CD4-positive, alpha-beta T cell (primary cell): ENCODE results near the gene B9D1. TPM values are rescaled to one million over a fixed set of nuclear protein-coding genes. Genes with fewer than 3 reads are reported as not detected.

Experiments
- ATAC-seq: fragments of 200-7000 bp; cut with Tn5 transposase; one replicate; pipeline ENCODE4 v1.10.0; 2022; ENCODE audit warnings: mild to moderate bottlenecking; ENCODE audit not compliant: poor library complexity
- CTCF ChIA-PET: fragments of 350-600 bp; sonication (Branson Sonifier 250); formaldehyde crosslinking; loops from one replicate; lab custom pipeline; 2021; ENCODE audit warnings: antibody characterized with exemption, inconsistent platforms; lab: Charles Lee
- POLR2A ChIA-PET: fragments of 350-600 bp; sonication (Branson Sonifier 250); formaldehyde crosslinking; loops from one replicate; lab custom pipeline; 2021; ENCODE audit warnings: antibody characterized with exemption, inconsistent platforms; lab: Charles Lee
- DNase-seq, 14 experiments: peaks; one replicate each; pipeline ENCODE4 v3.0.0-alpha.2; 2013 to 2020; ENCODE audit warnings: mixed read lengths in 2 of 14
- H3K27ac ChIP-seq, 2 donors: one replicate each; pipeline versions ENCODE4 v1.5.1 to v1.7.0; 2013; ENCODE audit warnings: low read length in 2 of 2, low read depth in 1 of 2, mild to moderate bottlenecking in 1 of 2
- H3K27me3 ChIP-seq, 2 experiments: 1 replicate in 1 of 2; 2 replicates in 1 of 2; pipeline versions ENCODE4 v1.6.1 to v1.7.0; 2013; ENCODE audit warnings: low read length in 2 of 2, control low read depth in 1 of 2, mild to moderate bottlenecking in 1 of 2, moderate library complexity in 1 of 2; ENCODE audit not compliant: insufficient read depth in 2 of 2, control insufficient read depth in 1 of 2
- H3K36me3 ChIP-seq: one replicate; pipeline ENCODE4 v1.6.1; 2013; ENCODE audit warnings: low read length, control low read depth; ENCODE audit not compliant: insufficient read depth
- H3K4me1 ChIP-seq: one replicate; pipeline ENCODE4 v1.6.1; 2013; ENCODE audit warnings: low read length, control low read depth; ENCODE audit not compliant: insufficient read depth
- H3K4me3 ChIP-seq: one replicate; pipeline ENCODE4 v1.5.1; 2013; ENCODE audit warnings: mild to moderate bottlenecking, low read length, moderate library complexity
- H3K9me3 ChIP-seq, 2 experiments: 1 replicate in 1 of 2; 2 replicates in 1 of 2; pipeline versions ENCODE4 v1.6.1 to v1.7.0; 2013; ENCODE audit warnings: low read length in 2 of 2, mild to moderate bottlenecking in 2 of 2, control low read depth in 1 of 2, moderate library complexity in 1 of 2; ENCODE audit not compliant: control insufficient read depth in 1 of 2, insufficient read depth in 1 of 2
- H3K27ac Mint-ChIP-seq: one replicate; pipeline ENCODE4 v1.8.0; 2020; ENCODE audit warnings: mixed read lengths
- H3K27me3 Mint-ChIP-seq: one replicate; pipeline ENCODE4 v1.8.0; 2021; ENCODE audit warnings: mixed read lengths
- H3K36me3 Mint-ChIP-seq: one replicate; pipeline ENCODE4 v1.8.0; 2021; ENCODE audit warnings: low read depth, mixed read lengths
- H3K4me1 Mint-ChIP-seq: one replicate; pipeline ENCODE4 v1.8.0; 2021; ENCODE audit warnings: low read depth, mixed read lengths
- H3K4me3 Mint-ChIP-seq: one replicate; pipeline ENCODE4 v1.8.0; 2020; ENCODE audit warnings: mild to moderate bottlenecking, mixed read lengths
- H3K9me3 Mint-ChIP-seq: one replicate; pipeline ENCODE4 v1.8.0; 2020; ENCODE audit warnings: mixed read lengths
- intact Hi-C, 2 experiments: fragments of 100-400 bp; cut with DNase I in 1 of 2; cut with micrococcal nuclease in 1 of 2; formaldehyde crosslinking; loops; one replicate each; pipeline versions ENCODE4 v1.15.1 to v1.9.0; 2023 to 2025; cut with DNase I, micrococcal nuclease
- total RNA-seq, 174 experiments: library from RNA in 2 of 174; stranded (reverse) in 2 of 174; gene quantifications; one replicate each; pipeline ENCODE4 v1.2.3 and lab custom pipeline; 2021 to 2026
- TF ChIP-seq, protein P1 (sequence below): fragments of 200-600 bp; IDR thresholded peaks from one replicate; pipeline ENCODE4 v1.8.0; 2022; ENCODE audit warnings: antibody characterized with exemption, mild to moderate bottlenecking

B9D1 gene
- total RNA-seq, 2 experiments from 2014 or later = 0.66 to 0.73 TPM

DNA sequence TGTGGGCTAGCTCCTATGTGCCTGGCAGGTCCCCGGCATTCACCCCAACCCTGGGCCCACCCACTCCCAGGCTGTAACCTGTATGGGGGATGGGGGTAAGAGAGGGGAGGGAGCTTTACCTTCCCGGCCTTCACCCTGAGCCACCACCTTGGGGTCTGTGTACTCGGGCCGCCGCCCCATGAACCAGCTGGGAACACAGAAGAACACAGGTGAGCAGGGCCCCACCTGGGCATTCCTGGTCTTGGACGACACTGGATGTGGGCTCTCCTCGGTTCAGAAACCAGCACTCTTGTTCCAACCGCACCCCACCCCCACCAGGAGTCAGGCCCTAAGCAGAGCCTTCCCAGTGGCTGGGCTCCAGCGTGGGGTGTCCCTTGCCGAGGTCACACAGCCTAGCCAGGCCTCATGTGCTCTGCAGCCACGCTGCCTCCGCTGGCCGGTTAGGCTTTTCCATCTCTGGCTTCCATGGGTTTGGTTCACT, 18.8 kb downstream of the B9D1 start:
- ChIA-PET CTCF (no interaction called here), POLR2A (interaction anchor here (1.5 kb wide), 1 partner anchor 34 kb away, joined by 4 read pairs; no protein-coding TSS in a partner anchor)
- Mint-ChIP-seq H3K4me3 (no peak overlapping the region), H3K9me3 (no peaks in the 10 kb centered on the region), H3K36me3 (no peaks in the 10 kb centered on the region), H3K4me1 (no peaks in the 10 kb centered on the region), H3K27ac (no peak overlapping the region), H3K27me3 (peaks cover 22% of the 10 kb centered on the region)
- Histone ChIP-seq H3K27ac (no peak overlapping the region), H3K27me3 (peaks cover 0 to 3% of the 10 kb centered on the region in 2 experiments), H3K36me3 (no peaks in the 10 kb centered on the region), H3K4me3 (no peak overlapping the region), H3K4me1 (no peaks in the 10 kb centered on the region), H3K9me3 (no peaks in the 10 kb centered on the region)
- TF ChIP-seq, protein P1, sequence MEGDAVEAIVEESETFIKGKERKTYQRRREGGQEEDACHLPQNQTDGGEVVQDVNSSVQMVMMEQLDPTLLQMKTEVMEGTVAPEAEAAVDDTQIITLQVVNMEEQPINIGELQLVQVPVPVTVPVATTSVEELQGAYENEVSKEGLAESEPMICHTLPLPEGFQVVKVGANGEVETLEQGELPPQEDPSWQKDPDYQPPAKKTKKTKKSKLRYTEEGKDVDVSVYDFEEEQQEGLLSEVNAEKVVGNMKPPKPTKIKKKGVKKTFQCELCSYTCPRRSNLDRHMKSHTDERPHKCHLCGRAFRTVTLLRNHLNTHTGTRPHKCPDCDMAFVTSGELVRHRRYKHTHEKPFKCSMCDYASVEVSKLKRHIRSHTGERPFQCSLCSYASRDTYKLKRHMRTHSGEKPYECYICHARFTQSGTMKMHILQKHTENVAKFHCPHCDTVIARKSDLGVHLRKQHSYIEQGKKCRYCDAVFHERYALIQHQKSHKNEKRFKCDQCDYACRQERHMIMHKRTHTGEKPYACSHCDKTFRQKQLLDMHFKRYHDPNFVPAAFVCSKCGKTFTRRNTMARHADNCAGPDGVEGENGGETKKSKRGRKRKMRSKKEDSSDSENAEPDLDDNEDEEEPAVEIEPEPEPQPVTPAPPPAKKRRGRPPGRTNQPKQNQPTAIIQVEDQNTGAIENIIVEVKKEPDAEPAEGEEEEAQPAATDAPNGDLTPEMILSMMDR = no peak
- DNase-seq (peak in 1 of 14 experiments; percentile 16), ATAC-seq (no peak)
- intact Hi-C loops = no loop called here

DNA sequence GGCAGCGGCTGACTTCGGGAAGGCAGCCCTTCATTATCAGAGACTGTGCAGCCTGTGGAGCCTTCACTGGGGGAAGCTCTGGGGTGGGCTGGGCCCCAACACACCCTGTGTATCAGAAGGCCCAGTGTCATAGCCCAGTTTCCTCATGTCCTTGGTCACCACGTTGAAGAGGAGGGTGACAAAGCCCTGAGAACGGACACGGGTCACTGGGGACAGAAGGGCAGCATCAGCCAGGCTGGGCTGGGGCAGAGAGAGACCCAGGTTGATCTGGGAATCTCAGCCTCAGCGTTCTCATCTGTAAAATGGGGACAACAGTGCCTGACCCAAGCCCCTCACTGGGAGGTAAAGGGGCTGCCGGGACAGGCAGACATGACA, 19.3 kb downstream of the B9D1 start:
- TF ChIP-seq, protein P1 = no peak
- Histone ChIP-seq H3K4me1 (no peaks in the 10 kb centered on the region), H3K36me3 (no peaks in the 10 kb centered on the region), H3K9me3 (no peaks in the 10 kb centered on the region), H3K4me3 (no peak overlapping the region), H3K27me3 (peaks cover 0 to 3% of the 10 kb centered on the region in 2 experiments), H3K27ac (no peak overlapping the region)
- H3K4me1 Mint-ChIP-seq = no peaks in the 10 kb centered on the region
- ATAC-seq (no peak), DNase-seq (peak in 1 of 14 experiments; percentile 5)
- no peak overlapping the region for H3K4me3 Mint-ChIP-seq
- no peak overlapping the region for H3K27ac Mint-ChIP-seq
- H3K9me3 Mint-ChIP-seq = no peaks in the 10 kb centered on the region
- POLR2A ChIA-PET = no interaction called here
- H3K36me3 Mint-ChIP-seq = no peaks in the 10 kb centered on the region
- CTCF ChIA-PET = no interaction called here
- peaks cover 27% of the 10 kb centered on the region for H3K27me3 Mint-ChIP-seq
- intact Hi-C loops = no loop called here

DNA sequence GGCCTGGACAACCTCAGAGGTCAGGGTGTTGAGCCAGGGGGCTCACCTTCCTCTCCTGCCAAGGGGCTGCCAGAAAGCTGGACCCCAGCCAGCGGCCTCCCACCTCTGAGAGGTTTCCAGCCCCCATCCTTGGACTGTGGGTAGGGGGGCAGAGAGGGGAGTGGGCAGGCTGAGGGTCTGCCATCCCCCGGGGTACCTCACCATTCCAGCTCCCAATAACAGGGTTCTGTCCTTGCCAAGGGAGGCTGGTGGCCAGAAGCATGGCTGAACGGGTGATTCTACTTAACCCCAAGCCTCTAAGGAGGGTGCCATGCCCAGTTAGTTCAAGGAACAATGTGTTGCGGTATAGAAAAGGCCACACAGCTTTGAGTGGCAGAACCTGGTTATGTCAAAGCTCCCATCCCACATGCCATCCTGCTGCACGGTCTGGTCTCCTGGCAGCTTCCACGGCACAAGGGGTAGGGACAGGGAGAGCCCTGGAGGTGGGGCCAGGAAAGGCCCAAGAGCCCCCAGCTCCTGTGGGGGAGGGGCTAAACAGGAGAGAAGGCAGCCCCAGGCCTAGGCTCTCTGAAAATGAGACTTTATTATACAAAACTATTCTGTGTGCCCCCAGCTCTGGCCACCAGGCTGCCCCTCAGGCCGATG, 19.8 kb downstream of the B9D1 start:
- TF ChIP-seq, protein P1 = no peak
- no peaks in the 10 kb centered on the region for H3K4me1 Mint-ChIP-seq
- POLR2A ChIA-PET = no interaction called here
- H3K36me3 ChIP-seq = no peaks in the 10 kb centered on the region
- H3K27me3 ChIP-seq = peaks cover 0 to 3% of the 10 kb centered on the region in 2 experiments
- H3K27me3 Mint-ChIP-seq = peaks cover 31% of the 10 kb centered on the region
- no peaks in the 10 kb centered on the region for H3K9me3 ChIP-seq
- no peaks in the 10 kb centered on the region for H3K36me3 Mint-ChIP-seq
- no peak overlapping the region for H3K4me3 ChIP-seq
- H3K4me1 ChIP-seq = no peaks in the 10 kb centered on the region
- ATAC-seq = no peak
- intact Hi-C loops = no loop called here
- no peaks in the 10 kb centered on the region for H3K9me3 Mint-ChIP-seq
- no peak overlapping the region for H3K27ac ChIP-seq
- CTCF ChIA-PET = no interaction called here
- no peak overlapping the region for H3K4me3 Mint-ChIP-seq
- DNase-seq = peak in 1 of 14 experiments; percentile 7
- H3K27ac Mint-ChIP-seq = no peak overlapping the region
